ENCODE measurements around the gene KRT80.

The KRT80 gene

GRCh38 chr12:52204095-52204930 lies 12.5 kb upstream of the KRT80 start:
- in situ Hi-C loops (cut with HindIII; ENCODE audit: low sequenced_read_pairs), result no loop called here
- no peak for TF ChIP-seq CTCF (IDR thresholded peaks at IDR 0.05; ENCODE audit: low read depth, low read length)
- DNase-seq (ENCODE audit: low read depth, low spot score), result peak; percentile 50
- no peak overlapping the region for H3K4me3 ChIP-seq (ENCODE audit: low read depth, low read length)

GRCh38 chr12:52203079-52203921 lies 11.5 kb upstream of the KRT80 start:
- TF ChIP-seq CTCF (IDR thresholded peaks at IDR 0.05; ENCODE audit: low read depth, low read length), result no peak
- no peak overlapping the region for H3K4me3 ChIP-seq (ENCODE audit: low read depth, low read length)
- peak; percentile 57 for DNase-seq (ENCODE audit: low read depth, low spot score)
- in situ Hi-C loops (cut with HindIII; ENCODE audit: low sequenced_read_pairs), result no loop called here

- no peak overlapping the region for H3K4me3 ChIP-seq (ENCODE audit: low read depth, low read length)
Observed at GRCh38 chr12:52202361-52203078, 10.7 kb upstream of the KRT80 start.

GRCh38 chr12:52201451-52201839 lies 9.6 kb upstream of the KRT80 start:
- DNase-seq (ENCODE audit: low read depth, low spot score), result no peak
- in situ Hi-C loops (cut with HindIII; ENCODE audit: low sequenced_read_pairs), result no loop called here
- H3K4me3 ChIP-seq (ENCODE audit: low read depth, low read length), result no peak overlapping the region
- no peak for TF ChIP-seq CTCF (IDR thresholded peaks at IDR 0.05; ENCODE audit: low read depth, low read length)

More at GRCh38 chr12:52202361-52203078, 10.7 kb upstream of the KRT80 start:
- in situ Hi-C loops (cut with HindIII; ENCODE audit: low sequenced_read_pairs), result no loop called here
- TF ChIP-seq CTCF (IDR thresholded peaks at IDR 0.05; ENCODE audit: low read depth, low read length), result no peak
- no peak for DNase-seq (ENCODE audit: low read depth, low spot score)

- in situ Hi-C loops (cut with HindIII; ENCODE audit: low sequenced_read_pairs), result no loop called here
- DNase-seq (ENCODE audit: low read depth, low spot score), result no peak
- H3K4me3 ChIP-seq (ENCODE audit: low read depth, low read length), result no peak overlapping the region
- no peak for TF ChIP-seq CTCF (IDR thresholded peaks at IDR 0.05; ENCODE audit: low read depth, low read length)
Observed at GRCh38 chr12:52200781-52201450, 9.1 kb upstream of the KRT80 start.
